Neural progenitor cell (in vitro differentiated cells): ENCODE results near the gene FITM1. TPM values are rescaled to one million over a fixed set of nuclear protein-coding genes. Genes with fewer than 3 reads are reported as not detected.

Experiments used
- DNase-seq: peaks from one replicate; pipeline ENCODE4 v3.0.0-alpha.2; 2016; ENCODE audit warnings: low spot score
- H2AFZ ChIP-seq: fragments of 200-600 bp; sonication (generic); replicated peaks from 2 replicates; pipeline ENCODE4 v1.6.1; 2016; ENCODE audit warnings: antibody characterized with exemption
- H3F3A ChIP-seq: fragments of 200-600 bp; sonication (generic); 2 replicates; pipeline ENCODE4 v1.6.1; 2016; ENCODE audit warnings: antibody characterized with exemption, low read depth
- H3K27ac ChIP-seq: fragments of 200-600 bp; sonication (generic); 2 replicates; pipeline ENCODE4 v1.5.1; 2016; ENCODE audit warnings: mild to moderate bottlenecking
- H3K27me3 ChIP-seq: fragments of 200-600 bp; sonication (generic); 2 replicates; pipeline ENCODE4 v1.6.1; 2016; ENCODE audit warnings: mild to moderate bottlenecking, moderate library complexity
- H3K36me3 ChIP-seq: fragments of 200-600 bp; sonication (generic); 2 replicates; pipeline ENCODE4 v1.5.1; 2016
- H3K4me1 ChIP-seq: fragments of 200-600 bp; sonication (generic); 2 replicates; pipeline ENCODE4 v1.6.1; 2016; ENCODE audit warnings: mixed run types
- H3K4me2 ChIP-seq: fragments of 200-600 bp; sonication (generic); 2 replicates; pipeline ENCODE4 v1.6.1; 2016
- H3K4me3 ChIP-seq: fragments of 200-600 bp; sonication (generic); 2 replicates; pipeline ENCODE4 v1.5.1; 2016
- H3K79me2 ChIP-seq: fragments of 200-600 bp; sonication (generic); 2 replicates; pipeline ENCODE4 v1.6.1; 2016; ENCODE audit warnings: low read depth
- H3K9ac ChIP-seq: fragments of 200-600 bp; sonication (generic); 2 replicates; pipeline ENCODE4 v1.6.1; 2016
- H3K9me3 ChIP-seq: fragments of 200-600 bp; sonication (generic); 2 replicates; pipeline ENCODE4 v1.5.1; 2016; ENCODE audit warnings: low read depth
- H4K20me1 ChIP-seq: fragments of 200-600 bp; sonication (generic); 2 replicates; pipeline ENCODE4 v1.6.1; 2016; ENCODE audit warnings: low read depth
- H3K27ac Mint-ChIP-seq: 3 replicates; pipeline ENCODE4 v1.8.0; 2021; ENCODE audit warnings: mixed read lengths
- H3K27me3 Mint-ChIP-seq: 2 replicates; pipeline ENCODE4 v1.8.0; 2022; ENCODE audit warnings: low read depth, mild to moderate bottlenecking, inconsistent platforms, moderate library complexity, mixed read lengths; ENCODE audit not compliant: insufficient read depth
- H3K36me3 Mint-ChIP-seq: 3 replicates; pipeline ENCODE4 v1.8.0; 2021; ENCODE audit warnings: mixed read lengths
- H3K4me1 Mint-ChIP-seq: 3 replicates; pipeline ENCODE4 v1.8.0; 2021; ENCODE audit warnings: mixed read lengths
- H3K4me3 Mint-ChIP-seq: 3 replicates; pipeline ENCODE4 v1.8.0; 2021; ENCODE audit warnings: mild to moderate bottlenecking, moderate library complexity, mixed read lengths
- H3K9me3 Mint-ChIP-seq: 3 replicates; pipeline ENCODE4 v1.8.0; 2020; ENCODE audit warnings: mixed read lengths
- CTCF ChIP-seq: fragments of 200-600 bp; sonication (generic); IDR thresholded peaks from 2 replicates; pipeline ENCODE4 v1.5.1; 2017; ENCODE audit warnings: antibody characterized with exemption, mild to moderate bottlenecking
- EZH2 ChIP-seq: fragments of 200-600 bp; sonication (generic); IDR thresholded peaks from 2 replicates; pipeline ENCODE4 v1.6.1; 2017; ENCODE audit warnings: antibody characterized with exemption, mild to moderate bottlenecking, moderate library complexity
- EZH2phosphoT487 ChIP-seq: fragments of 200-600 bp; sonication (generic); IDR thresholded peaks from 2 replicates; pipeline ENCODE4 v1.6.1; 2017; ENCODE audit warnings: antibody characterized with exemption
- total RNA-seq: library from RNA; depleted of rRNA; stranded (reverse); fragments of >200 nt; gene quantifications from 2 replicates; pipeline ENCODE4 v1.2.3, GENCODE V29; 2015; ENCODE audit warnings: low replicate concordance

The FITM1 gene
- total RNA-seq, 1 donor from 2014 or later = 0.77 TPM

GRCh38 chr14:24145690-24146452 is 15.4 kb downstream of the FITM1 start:
- no peaks in the 10 kb centered on the region for H3K9me3 Mint-ChIP-seq
- peak overlapping the region; percentile 100 for H3K4me2 ChIP-seq
- H3K27ac Mint-ChIP-seq = peak overlapping the region; percentile 63
- peaks cover 28% of the 10 kb centered on the region for H3K4me1 Mint-ChIP-seq
- no peak overlapping the region for H2AFZ ChIP-seq
- H3K4me3 Mint-ChIP-seq = peak overlapping the region; percentile 99
- peak overlapping the region; percentile 16 for H3K9ac ChIP-seq
- DNase-seq = no peak
- peaks cover 22% of the 10 kb centered on the region for H3F3A ChIP-seq
- TF ChIP-seq EZH2 (no peak), EZH2phosphoT487 (no peak), CTCF (no peak)
- no peaks in the 10 kb centered on the region for H3K36me3 ChIP-seq
- H3K27me3 ChIP-seq = no peaks in the 10 kb centered on the region
- H4K20me1 ChIP-seq = peaks cover 15% of the 10 kb centered on the region
- no peak overlapping the region for H3K27ac ChIP-seq
- peaks cover 10% of the 10 kb centered on the region for H3K4me1 ChIP-seq
- H3K4me3 ChIP-seq = peak overlapping the region; percentile 90
- H3K9me3 ChIP-seq = no peaks in the 10 kb centered on the region
- H3K79me2 ChIP-seq = peaks cover 34% of the 10 kb centered on the region
- peaks cover 7% of the 10 kb centered on the region for H3K36me3 Mint-ChIP-seq
- peaks cover 6% of the 10 kb centered on the region for H3K27me3 Mint-ChIP-seq

GRCh38 chr14:24146453-24146977 is 16.1 kb downstream of the FITM1 start, which contains the start of gene PSME2:
Gene PSME2 (minus strand): TSS chr14:24146610. CDS start chr14:24146581, 29 bp downstream.
- H3K79me2 ChIP-seq = peaks cover 33% of the 10 kb centered on the region
- Mint-ChIP-seq H3K27ac (peak within 1 kb of the TSS; percentile 91), H3K27me3 (peaks cover 5% of the 10 kb centered on the region), H3K9me3 (no peaks in the 10 kb centered on the region), H3K4me1 (peaks cover 28% of the 10 kb centered on the region), H3K4me3 (peak within 1 kb of the TSS; percentile 99), H3K36me3 (peaks cover 7% of the 10 kb centered on the region)
- peaks cover 10% of the 10 kb centered on the region for H3K4me1 ChIP-seq
- H3F3A ChIP-seq = peaks cover 16% of the 10 kb centered on the region
- H2AFZ ChIP-seq = peak within 1 kb of the TSS; percentile 81
- peak within 1 kb of the TSS; percentile 61 for H3K27ac ChIP-seq
- no peaks in the 10 kb centered on the region for H3K27me3 ChIP-seq
- peaks cover 15% of the 10 kb centered on the region for H4K20me1 ChIP-seq
- no peaks in the 10 kb centered on the region for H3K9me3 ChIP-seq
- peak within 1 kb of the TSS; percentile 100 for H3K4me2 ChIP-seq
- H3K4me3 ChIP-seq = peak within 1 kb of the TSS; percentile 90
- DNase-seq = peak; percentile 99
- H3K36me3 ChIP-seq = no peaks in the 10 kb centered on the region
- TF ChIP-seq CTCF (no peak), EZH2 (no peak), EZH2phosphoT487 (no peak)
- H3K9ac ChIP-seq = peak within 1 kb of the TSS; percentile 88

- no peak for TF ChIP-seq CTCF
- TF ChIP-seq EZH2phosphoT487 = no peak
- no peak for TF ChIP-seq EZH2
- Histone ChIP-seq H3K4me3 (peak within 1 kb of the TSS; percentile 90), H3K27ac (peak within 1 kb of the TSS; percentile 61), H3K9ac (peak within 1 kb of the TSS; percentile 88), H4K20me1 (peaks cover 15% of the 10 kb centered on the region), H3F3A (peaks cover 11% of the 10 kb centered on the region), H3K9me3 (no peaks in the 10 kb centered on the region), H2AFZ (peak within 1 kb of the TSS; percentile 81), H3K36me3 (no peaks in the 10 kb centered on the region), H3K79me2 (peaks cover 33% of the 10 kb centered on the region), H3K4me1 (peaks cover 10% of the 10 kb centered on the region), H3K4me2 (peak within 1 kb of the TSS; percentile 100), H3K27me3 (no peaks in the 10 kb centered on the region)
- H3K9me3 Mint-ChIP-seq = no peaks in the 10 kb centered on the region
- peak; percentile 99 for DNase-seq
- H3K4me3 Mint-ChIP-seq = peak within 1 kb of the TSS; percentile 99
- H3K36me3 Mint-ChIP-seq = peaks cover 10% of the 10 kb centered on the region
- H3K4me1 Mint-ChIP-seq = peaks cover 23% of the 10 kb centered on the region
- peak within 1 kb of the TSS; percentile 91 for H3K27ac Mint-ChIP-seq
- H3K27me3 Mint-ChIP-seq = no peaks in the 10 kb centered on the region
Measured at GRCh38 chr14:24146978-24147760, 16.7 kb downstream of the FITM1 start, which contains the start of gene RNF31. Gene RNF31 (plus strand): TSS chr14:24147498. CDS start chr14:24147699, 201 bp downstream.
